Mucosa of descending colon (tissue), 3 donors: ENCODE measurements around the gene HS3ST4. TPM values are rescaled to one million over a fixed set of nuclear protein-coding genes. Genes with fewer than 3 reads are reported as not detected.

Experiments
- ATAC-seq: fragments of 200-7000 bp; cut with Tn5 transposase; one replicate; pipeline ENCODE4 v1.9.1; 2020; ENCODE audit warnings: mild to moderate bottlenecking, moderate library complexity
- DNase-seq, 3 donors: peaks; one replicate each; pipeline ENCODE4 v3.0.0-alpha.2; 2020
- H3K36me3 ChIP-seq: fragments of 200-600 bp; one replicate; pipeline ENCODE4 v1.8.0; 2021; ENCODE audit warnings: low read depth, mild to moderate bottlenecking
- H3K4me1 ChIP-seq: fragments of 200-600 bp; one replicate; pipeline ENCODE4 v1.8.0; 2021; ENCODE audit warnings: low read depth, mild to moderate bottlenecking
- H3K4me3 ChIP-seq: fragments of 200-600 bp; one replicate; pipeline ENCODE4 v1.8.0; 2021; ENCODE audit warnings: mild to moderate bottlenecking
- H3K9me3 ChIP-seq: fragments of 200-600 bp; one replicate; pipeline ENCODE4 v1.8.0; 2021; ENCODE audit warnings: mild to moderate bottlenecking
- CTCF ChIP-seq: fragments of 200-600 bp; IDR thresholded peaks from one replicate; pipeline ENCODE4 v1.8.0; 2022; ENCODE audit warnings: antibody characterized with exemption, mild to moderate bottlenecking
- intact Hi-C, 2 donors: fragments of 100-400 bp; cut with DNase I in 1 of 2; cut with micrococcal nuclease in 1 of 2; formaldehyde crosslinking; loops; one replicate each; pipeline versions ENCODE4 v1.11.0 to v1.11.1; 2022; cut with DNase I, micrococcal nuclease
- total RNA-seq, 3 donors: library from RNA; stranded (reverse); fragmentation: NEBNext Ultra II Directional in 2 of 3; extraction: Animal tissue kit (Norgen Biotek cat#: 25700) in 2 of 3; gene quantifications; one replicate each; pipeline versions ENCODE4 v1.2.1 to v1.2.4, GENCODE V29; 2021 to 2023
- donor health status: DM: no; HTN: no; CAD: no; lungs with moderate emphysema.
- donor health status: DM: no; HTN: no; CAD: no.
- donor health status: DM: no; HTN: yes; CAD: no.

HS3ST4 gene
- total RNA-seq, 3 donors from 2014 or later: 0.41 TPM; not detected in 2

GRCh38 chr16:25699069-25699468 is 7.3 kb downstream of the HS3ST4 start:
- intact Hi-C loops: no loop called here
- DNase-seq (no peak), ATAC-seq (no peak)
- Histone ChIP-seq H3K4me1 (no peaks in the 10 kb centered on the region), H3K36me3 (no peaks in the 10 kb centered on the region), H3K9me3 (no peaks in the 10 kb centered on the region), H3K4me3 (no peak overlapping the region)
- TF ChIP-seq CTCF: no peak

DNA sequence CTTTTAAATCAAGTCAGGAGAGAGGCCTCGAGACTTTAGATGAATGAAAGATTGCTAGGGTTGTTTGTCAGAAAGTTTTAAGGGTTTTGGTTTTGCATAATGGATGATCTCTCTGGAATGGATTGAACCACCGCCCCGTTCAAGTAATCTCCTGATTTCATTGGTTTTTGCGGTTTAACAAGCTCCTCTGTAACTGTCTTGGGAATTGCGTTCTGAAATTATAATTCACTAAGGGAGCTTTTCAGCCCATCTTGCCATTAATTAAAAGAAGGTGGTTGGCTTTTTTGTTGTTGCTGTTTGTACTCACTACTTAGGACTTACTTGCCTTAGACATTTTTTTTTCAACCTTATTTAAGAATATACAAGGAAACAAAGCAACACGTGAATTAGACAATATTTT is 8.8 kb downstream of the HS3ST4 start:
- DNase-seq (no peak), ATAC-seq (no peak)
- Histone ChIP-seq H3K9me3 (no peaks in the 10 kb centered on the region), H3K4me3 (no peak overlapping the region), H3K36me3 (no peaks in the 10 kb centered on the region), H3K4me1 (no peaks in the 10 kb centered on the region)
- intact Hi-C loops: no loop called here
- TF ChIP-seq CTCF: no peak

DNA sequence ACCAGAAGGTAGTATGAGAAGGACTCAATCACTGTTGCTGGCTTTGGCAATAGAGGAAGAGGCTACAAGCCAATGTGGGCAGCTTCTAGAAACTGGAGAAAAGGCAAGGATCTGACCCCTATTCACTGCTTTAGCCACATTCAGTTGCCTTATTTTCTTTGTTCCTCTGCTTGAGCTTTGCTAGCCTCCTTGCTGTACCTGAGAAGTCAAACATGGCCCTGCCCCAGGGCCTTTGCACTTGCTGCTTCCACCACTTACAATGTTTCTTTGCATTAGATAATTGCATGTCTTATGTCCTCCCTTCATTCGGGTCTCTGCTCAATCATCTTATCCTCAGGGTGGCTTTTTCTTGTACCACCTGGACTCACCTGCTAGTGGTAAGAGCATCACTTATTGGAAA is 15.8 kb downstream of the HS3ST4 start:
- Histone ChIP-seq H3K4me1 (no peaks in the 10 kb centered on the region), H3K36me3 (no peaks in the 10 kb centered on the region), H3K4me3 (no peak overlapping the region), H3K9me3 (no peaks in the 10 kb centered on the region)
- ATAC-seq (no peak), DNase-seq (no peak)
- intact Hi-C loops: loop anchor here in 1 of 2 donors (5.0 kb wide), 1 partner anchor 475 kb away; no protein-coding TSS in a partner anchor
- TF ChIP-seq CTCF: no peak

DNA sequence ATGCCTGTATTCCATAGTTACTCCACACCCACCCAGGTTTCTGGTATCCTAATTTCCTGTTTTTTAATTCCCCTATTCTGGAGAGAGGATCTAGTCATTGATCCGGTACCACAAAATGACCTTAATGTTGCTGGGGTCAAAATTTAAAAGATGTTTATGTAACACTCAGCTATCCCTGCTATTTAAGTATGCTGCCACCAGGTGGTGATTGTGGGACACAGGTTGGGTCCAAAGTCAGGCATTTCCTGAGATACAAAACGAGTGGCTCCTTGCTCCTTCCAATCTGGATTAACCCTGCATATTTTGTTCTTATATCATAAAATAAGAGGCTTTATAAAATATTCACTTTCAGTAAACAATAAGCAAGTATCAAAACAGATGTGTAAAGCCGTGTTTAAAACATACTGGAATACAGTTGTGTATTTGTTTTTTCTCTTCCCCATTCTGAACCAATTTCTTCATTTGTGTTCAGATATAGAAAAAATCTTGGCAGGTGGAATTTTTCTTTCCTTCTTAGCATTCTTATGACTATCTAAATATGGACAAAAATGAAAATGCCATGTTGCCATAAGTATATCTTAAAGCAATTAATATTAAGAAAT is 16.3 kb downstream of the HS3ST4 start:
- ATAC-seq (no peak), DNase-seq (peak in 1 of 3 donors; percentile 65)
- Histone ChIP-seq H3K4me3 (no peak overlapping the region), H3K36me3 (no peaks in the 10 kb centered on the region), H3K4me1 (no peaks in the 10 kb centered on the region), H3K9me3 (no peaks in the 10 kb centered on the region)
- intact Hi-C loops: loop anchor here in 1 of 2 donors (5.0 kb wide), 1 partner anchor 476 kb away; no protein-coding TSS in a partner anchor
- TF ChIP-seq CTCF: no peak

DNA sequence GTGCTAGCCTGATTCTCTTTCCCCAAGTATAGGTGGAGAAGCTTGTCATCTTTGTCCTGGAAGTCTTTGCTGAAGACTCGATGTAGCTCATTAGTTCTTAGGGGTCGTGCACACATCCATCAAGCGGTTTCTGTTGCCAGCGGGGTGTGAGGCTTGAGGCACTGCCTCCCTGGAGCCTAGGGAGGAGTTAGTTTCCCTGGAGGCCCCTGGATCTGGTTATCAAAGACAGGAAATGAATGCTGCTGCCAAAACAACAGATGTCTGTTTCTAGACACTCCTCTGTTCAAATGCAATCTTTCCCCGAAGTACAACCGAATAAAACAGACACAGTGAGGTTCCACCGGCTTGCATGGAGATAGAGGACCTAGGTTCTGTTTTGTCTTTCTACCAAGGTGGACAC is 17.5 kb downstream of the HS3ST4 start:
- no peak overlapping the region for H3K4me3 ChIP-seq
- intact Hi-C loops: loop anchor here in 1 of 2 donors (5.0 kb wide), 1 partner anchor 477 kb away; no protein-coding TSS in a partner anchor
- ATAC-seq (no peak), DNase-seq (no peak)
- H3K9me3 ChIP-seq: no peaks in the 10 kb centered on the region
- no peaks in the 10 kb centered on the region for H3K36me3 ChIP-seq
- no peaks in the 10 kb centered on the region for H3K4me1 ChIP-seq
- no peak for TF ChIP-seq CTCF
